OCI-LY1 (cell line): ENCODE measurements around the gene FOXA1.

ENCODE experiments used
- H2AFZ ChIP-seq: fragments of 200-600 bp; sonication (generic), shearing (Covaris generic); 2 replicates; pipeline ENCODE4 v1.6.0; 2014; ENCODE audit warnings: antibody characterized with exemption, mild to moderate bottlenecking, low read length
- H3F3A ChIP-seq: fragments of 200-600 bp; sonication (generic), shearing (Covaris generic); 2 replicates; pipeline ENCODE4 v1.6.0; 2014; ENCODE audit warnings: mild to moderate bottlenecking, antibody characterized with exemption, low read length, moderate library complexity; ENCODE audit not compliant: insufficient read depth
- H3K27ac ChIP-seq: fragments of 200-600 bp; sonication (generic); 2 replicates; pipeline ENCODE4 v1.5.1; 2014; ENCODE audit warnings: low read length, mixed run types, mild to moderate bottlenecking, low read depth; ENCODE audit not compliant: poor library complexity, severe bottlenecking
- H3K27me3 ChIP-seq: fragments of 200-600 bp; sonication (generic); 2 replicates; pipeline ENCODE4 v1.6.0; 2014; ENCODE audit warnings: antibody characterized with exemption, mild to moderate bottlenecking, low read length, moderate library complexity; ENCODE audit not compliant: insufficient read depth
- H3K36me3 ChIP-seq: fragments of 200-600 bp; sonication (generic); 2 replicates; pipeline ENCODE4 v1.6.1; 2014; ENCODE audit warnings: mild to moderate bottlenecking, antibody characterized with exemption, low read length, moderate library complexity, mixed read lengths; ENCODE audit not compliant: insufficient read depth
- H3K4me1 ChIP-seq: fragments of 200-600 bp; sonication (generic); 2 replicates; pipeline ENCODE4 v1.5.1; 2014; ENCODE audit warnings: mild to moderate bottlenecking, low read length, moderate library complexity; ENCODE audit not compliant: insufficient read depth, severe bottlenecking
- H3K4me2 ChIP-seq: fragments of 200-600 bp; sonication (generic), shearing (Covaris generic); 2 replicates; pipeline ENCODE4 v1.6.1; 2014; ENCODE audit warnings: low read length
- H3K4me3 ChIP-seq: fragments of 200-600 bp; sonication (generic); 2 replicates; pipeline ENCODE4 v1.5.1; 2014; ENCODE audit warnings: low read length, low read depth, mild to moderate bottlenecking, mixed read lengths; ENCODE audit not compliant: poor library complexity, severe bottlenecking
- H3K79me2 ChIP-seq: fragments of 200-600 bp; shearing (Covaris generic); 2 replicates; pipeline ENCODE4 v1.6.1; 2016; ENCODE audit warnings: mixed run types, low read length, mixed read lengths; ENCODE audit not compliant: insufficient read depth
- H3K9ac ChIP-seq: fragments of 200-600 bp; sonication (generic), shearing (Covaris generic); 2 replicates; pipeline ENCODE4 v1.6.1; 2014; ENCODE audit warnings: mild to moderate bottlenecking, low read length, mixed read lengths
- H3K9me2 ChIP-seq: fragments of 200-600 bp; sonication (generic), shearing (Covaris generic); 2 replicates; pipeline ENCODE4 v1.6.1; 2014; ENCODE audit warnings: low read depth, mild to moderate bottlenecking, low read length, mixed read lengths
- H3K9me3 ChIP-seq: fragments of 200-600 bp; shearing (Covaris generic); 2 replicates; pipeline ENCODE4 v1.6.1; 2014; ENCODE audit warnings: low read length, mixed read lengths
- H4K20me1 ChIP-seq: fragments of 200-600 bp; sonication (generic), shearing (Covaris generic); 2 replicates; pipeline ENCODE4 v1.6.0; 2016; ENCODE audit warnings: mild to moderate bottlenecking, low read length; ENCODE audit not compliant: insufficient read depth
- EZH2 ChIP-seq: fragments of 200-600 bp; sonication (generic), shearing (Covaris generic); IDR thresholded peaks from 2 replicates; pipeline ENCODE4 v1.8.0; 2017; ENCODE audit warnings: borderline replicate concordance, mixed run types, mild to moderate bottlenecking, antibody characterized with exemption, low read length, moderate library complexity, mixed read lengths
- TF ChIP-seq, protein P1 (sequence below): fragments of 200-600 bp; sonication (generic), shearing (Covaris generic); IDR thresholded peaks from 2 replicates; pipeline ENCODE4 v1.5.1; 2017; ENCODE audit warnings: mild to moderate bottlenecking, antibody characterized with exemption, low read length, moderate library complexity, mixed read lengths

Gene FOXA1

DNA sequence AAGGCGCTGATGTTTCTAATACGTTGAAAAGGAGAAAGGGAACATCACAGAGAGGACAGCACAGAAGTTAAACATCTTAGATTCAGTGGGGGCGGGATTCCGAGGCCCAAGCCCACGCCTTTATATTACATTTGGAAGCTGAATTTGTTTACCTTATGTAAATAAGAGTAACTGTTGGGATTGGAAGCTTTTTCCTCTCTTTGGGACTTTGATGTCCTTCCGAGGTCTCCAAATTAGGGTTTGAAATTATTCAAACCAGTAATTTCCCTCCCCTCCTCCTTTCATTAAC lies 6.4 kb downstream of the FOXA1 start:
- Histone ChIP-seq H2AFZ (no peak overlapping the region), H3K4me3 (no peak overlapping the region), H4K20me1 (no peaks in the 10 kb centered on the region), H3K27me3 (no peaks in the 10 kb centered on the region), H3K9me3 (no peaks in the 10 kb centered on the region), H3K9ac (no peak overlapping the region), H3F3A (no peaks in the 10 kb centered on the region), H3K9me2 (no peaks in the 10 kb centered on the region), H3K79me2 (no peaks in the 10 kb centered on the region), H3K4me2 (no peak overlapping the region), H3K27ac (no peak overlapping the region), H3K36me3 (no peaks in the 10 kb centered on the region), H3K4me1 (no peaks in the 10 kb centered on the region)
- TF ChIP-seq EZH2 = no peak
- TF ChIP-seq, protein P1, sequence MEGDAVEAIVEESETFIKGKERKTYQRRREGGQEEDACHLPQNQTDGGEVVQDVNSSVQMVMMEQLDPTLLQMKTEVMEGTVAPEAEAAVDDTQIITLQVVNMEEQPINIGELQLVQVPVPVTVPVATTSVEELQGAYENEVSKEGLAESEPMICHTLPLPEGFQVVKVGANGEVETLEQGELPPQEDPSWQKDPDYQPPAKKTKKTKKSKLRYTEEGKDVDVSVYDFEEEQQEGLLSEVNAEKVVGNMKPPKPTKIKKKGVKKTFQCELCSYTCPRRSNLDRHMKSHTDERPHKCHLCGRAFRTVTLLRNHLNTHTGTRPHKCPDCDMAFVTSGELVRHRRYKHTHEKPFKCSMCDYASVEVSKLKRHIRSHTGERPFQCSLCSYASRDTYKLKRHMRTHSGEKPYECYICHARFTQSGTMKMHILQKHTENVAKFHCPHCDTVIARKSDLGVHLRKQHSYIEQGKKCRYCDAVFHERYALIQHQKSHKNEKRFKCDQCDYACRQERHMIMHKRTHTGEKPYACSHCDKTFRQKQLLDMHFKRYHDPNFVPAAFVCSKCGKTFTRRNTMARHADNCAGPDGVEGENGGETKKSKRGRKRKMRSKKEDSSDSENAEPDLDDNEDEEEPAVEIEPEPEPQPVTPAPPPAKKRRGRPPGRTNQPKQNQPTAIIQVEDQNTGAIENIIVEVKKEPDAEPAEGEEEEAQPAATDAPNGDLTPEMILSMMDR = no peak

DNA sequence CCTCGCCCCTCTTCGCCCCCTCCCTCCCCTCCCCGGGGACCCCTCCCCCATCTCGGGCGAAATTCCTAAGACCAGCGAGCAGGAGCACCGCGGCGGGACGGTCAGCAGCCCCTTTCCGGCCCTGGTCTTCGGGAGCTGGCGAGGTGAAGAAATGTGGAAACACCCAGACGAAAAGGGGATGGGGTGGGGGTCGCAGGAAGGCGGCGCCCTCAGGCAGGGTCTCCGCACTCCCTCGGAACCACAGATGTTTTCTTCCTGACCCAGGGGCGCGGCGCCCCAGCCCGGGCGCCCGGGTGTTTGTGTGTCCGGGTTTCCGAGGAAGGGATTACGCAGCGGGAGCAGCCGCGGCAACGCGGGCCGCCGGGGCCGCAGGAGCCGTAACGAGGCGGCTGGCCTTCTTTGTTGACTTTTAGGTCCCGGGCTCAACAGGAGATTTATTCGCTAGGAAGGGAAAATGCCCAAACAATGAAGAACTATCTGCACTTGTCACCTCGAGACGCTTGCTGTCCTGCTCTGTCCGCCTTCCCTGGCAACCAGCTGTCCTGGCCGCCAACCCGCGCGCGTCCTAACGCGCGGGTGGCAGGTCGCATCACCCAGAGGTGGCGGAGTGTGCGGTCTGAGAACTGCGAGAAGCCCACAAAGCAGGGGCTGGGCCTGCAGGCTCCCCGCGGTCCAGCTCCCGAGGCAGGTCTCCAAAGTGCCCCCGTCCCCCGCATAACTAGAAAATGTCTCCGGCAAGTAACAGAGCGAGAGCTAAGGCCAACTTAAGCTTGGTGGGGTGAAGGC lies 7.0 kb downstream of the FOXA1 start:
- Histone ChIP-seq H3K79me2 (no peaks in the 10 kb centered on the region), H3K4me2 (no peak overlapping the region), H3K9me2 (no peaks in the 10 kb centered on the region), H3K9me3 (no peaks in the 10 kb centered on the region), H3F3A (no peaks in the 10 kb centered on the region), H2AFZ (no peak overlapping the region), H3K9ac (no peak overlapping the region), H4K20me1 (no peaks in the 10 kb centered on the region), H3K36me3 (no peaks in the 10 kb centered on the region), H3K27ac (no peak overlapping the region), H3K4me1 (no peaks in the 10 kb centered on the region), H3K4me3 (no peak overlapping the region), H3K27me3 (no peaks in the 10 kb centered on the region)
- TF ChIP-seq, protein P1 = no peak
- TF ChIP-seq EZH2 = no peak

DNA sequence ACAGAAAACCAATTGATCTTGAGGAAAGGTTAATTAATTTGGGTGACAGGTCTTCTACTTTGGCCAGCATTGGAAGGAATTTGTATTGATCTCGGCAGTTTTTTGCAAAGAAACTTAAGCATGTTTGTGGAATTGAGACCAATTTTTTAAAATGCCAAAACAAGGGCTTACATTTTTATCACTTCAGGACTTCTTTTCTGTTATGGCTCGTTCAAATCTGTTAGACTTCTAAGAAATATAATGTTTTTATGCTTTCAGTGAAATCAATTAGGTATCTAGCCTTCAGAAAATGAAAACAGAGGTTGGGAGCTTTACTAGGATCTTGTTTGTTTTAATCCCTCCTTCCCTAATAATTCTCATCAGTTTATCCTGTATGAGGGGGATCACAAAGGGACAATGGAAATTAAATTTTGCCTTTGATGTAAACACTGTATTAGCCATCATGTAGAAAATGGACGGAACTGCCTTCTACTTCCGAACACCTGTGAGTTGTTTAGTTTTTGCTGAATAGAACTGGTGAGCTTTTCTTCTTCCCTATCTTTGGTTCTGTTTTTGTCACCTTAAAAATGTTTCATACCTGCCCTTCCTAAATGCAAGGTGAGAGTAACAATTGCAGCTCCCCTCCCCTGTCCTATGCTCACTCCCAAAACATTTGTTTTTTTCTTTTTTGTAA lies 7.8 kb downstream of the FOXA1 start:
- Histone ChIP-seq H3K27me3 (no peaks in the 10 kb centered on the region), H3K36me3 (no peaks in the 10 kb centered on the region), H2AFZ (no peak overlapping the region), H4K20me1 (no peaks in the 10 kb centered on the region), H3K79me2 (no peaks in the 10 kb centered on the region), H3F3A (no peaks in the 10 kb centered on the region), H3K27ac (no peak overlapping the region), H3K4me3 (no peak overlapping the region), H3K9me2 (no peaks in the 10 kb centered on the region), H3K9ac (no peak overlapping the region), H3K4me2 (no peak overlapping the region), H3K4me1 (no peaks in the 10 kb centered on the region), H3K9me3 (no peaks in the 10 kb centered on the region)
- TF ChIP-seq, protein P1 = no peak
- TF ChIP-seq EZH2 = no peak
